IMR-90 (cell line): ENCODE data around the gene POLR2F. TPM values are rescaled to one million over a fixed set of nuclear protein-coding genes. Genes with fewer than 3 reads are reported as not detected.

Experiments
- ATAC-seq: fragments of 200-7000 bp; cut with Tn5 transposase; 2 replicates; pipeline ENCODE4 v1.9.1; 2020; ENCODE audit warnings: low read depth, mild to moderate bottlenecking, moderate library complexity
- BruUV-seq: library from RNA; stranded (reverse); fragments of 400-500 nt; replicated peaks from 2 replicates; lab custom pipeline; 2021; lab: Mats Ljungman, UMichigan
- CTCF ChIA-PET: fragments of 300-600 bp; formaldehyde crosslinking; extraction: SDS; loops from one replicate; lab custom pipeline; 2021; ENCODE audit warnings: antibody characterized with exemption; lab: Yijun Ruan, JAX
- POLR2A ChIA-PET: fragments of 300-600 bp; sonication (Branson Sonifier 250); formaldehyde crosslinking; loops from one replicate; lab custom pipeline; 2022; ENCODE audit warnings: antibody characterized with exemption; ENCODE audit not compliant: unreplicated experiment; lab: Charles Lee
- DNase-seq: peaks from one replicate; pipeline ENCODE4 v3.0.0; 2013
- H2AFZ ChIP-seq: replicated peaks from 2 replicates; pipeline ENCODE3; 2013; ENCODE audit warnings: low read length, mild to moderate bottlenecking; ENCODE audit not compliant: poor library complexity
- H2AK5ac ChIP-seq: 2 replicates; pipeline ENCODE4 v1.6.1; 2013; ENCODE audit warnings: low read depth, low read length, inconsistent platforms
- H2AK9ac ChIP-seq: replicated peaks from 2 replicates; pipeline ENCODE3; 2013; ENCODE audit warnings: mild to moderate bottlenecking, low read depth, low read length, moderate library complexity; ENCODE audit not compliant: poor library complexity
- H2BK120ac ChIP-seq: 2 replicates; pipeline ENCODE4 v1.6.1; 2013; ENCODE audit warnings: low read depth, low read length, inconsistent platforms
- H2BK15ac ChIP-seq: 3 replicates; pipeline ENCODE4 v1.6.1; 2013; ENCODE audit warnings: low read depth, low read length, inconsistent platforms
- H2BK20ac ChIP-seq: 2 replicates; pipeline ENCODE4 v1.6.1; 2013; ENCODE audit warnings: low read depth, mild to moderate bottlenecking, inconsistent platforms, low read length, moderate library complexity
- H2BK5ac ChIP-seq: 2 replicates; pipeline ENCODE4 v1.6.1; 2013; ENCODE audit warnings: mild to moderate bottlenecking, low read depth, low read length, inconsistent platforms; ENCODE audit not compliant: poor library complexity, severe bottlenecking
- H3K14ac ChIP-seq: replicated peaks from 2 replicates; pipeline ENCODE4 v1.6.1; 2013; ENCODE audit warnings: low read depth, low read length, inconsistent platforms
- H3K18ac ChIP-seq: 2 replicates; pipeline ENCODE4 v1.6.1; 2013; ENCODE audit warnings: low read depth, low read length, control low read depth
- H3K23ac ChIP-seq: 2 replicates; pipeline ENCODE4 v1.6.1; 2013; ENCODE audit warnings: low read depth, low read length, inconsistent platforms
- H3K27ac ChIP-seq: 2 replicates; pipeline ENCODE4 v1.5.1; 2013; ENCODE audit warnings: mild to moderate bottlenecking, control low read depth, low read length; ENCODE audit not compliant: insufficient read depth
- H3K27me3 ChIP-seq: 2 replicates; pipeline ENCODE4 v1.6.1; 2013; ENCODE audit warnings: low read length; ENCODE audit not compliant: control insufficient read depth, insufficient read depth
- H3K36me3 ChIP-seq: 2 replicates; pipeline ENCODE4 v1.6.1; 2013; ENCODE audit warnings: low read length, mixed read lengths; ENCODE audit not compliant: control insufficient read depth, insufficient read depth
- H3K4ac ChIP-seq: 2 replicates; pipeline ENCODE4 v1.6.1; 2013; ENCODE audit warnings: low read depth, low read length, inconsistent platforms
- H3K4me1 ChIP-seq: 2 replicates; pipeline ENCODE4 v1.6.1; 2013; ENCODE audit warnings: low read length, mixed read lengths; ENCODE audit not compliant: control insufficient read depth, insufficient read depth
- H3K4me2 ChIP-seq: 2 replicates; pipeline ENCODE4 v1.6.1; 2013; ENCODE audit warnings: low read depth, mild to moderate bottlenecking, control low read depth, low read length, moderate library complexity
- H3K4me3 ChIP-seq: 2 replicates; pipeline ENCODE4 v1.5.1; 2013; ENCODE audit warnings: low read depth, mild to moderate bottlenecking, control low read depth, low read length, moderate library complexity; ENCODE audit not compliant: insufficient read depth
- H3K56ac ChIP-seq: 2 replicates; pipeline ENCODE4 v1.6.1; 2013; ENCODE audit warnings: low read length, inconsistent platforms; ENCODE audit not compliant: insufficient read depth; ENCODE audit errors: extremely low read depth
- H3K79me1 ChIP-seq, 2 experiments: 2 replicates each; pipeline ENCODE4 v1.6.1; 2013; ENCODE audit warnings: low read length in 2 of 2, inconsistent platforms in 1 of 2, low read depth in 1 of 2
- H3K9ac ChIP-seq: 2 replicates; pipeline ENCODE4 v1.6.1; 2013; ENCODE audit warnings: low read depth, low read length, control low read depth
- H3K9me1 ChIP-seq: 2 replicates; pipeline ENCODE4 v1.6.1; 2013; ENCODE audit warnings: low read length, inconsistent platforms; ENCODE audit not compliant: insufficient read depth
- H3K9me3 ChIP-seq: 2 replicates; pipeline ENCODE4 v1.6.1; 2013; ENCODE audit warnings: low read length; ENCODE audit not compliant: control insufficient read depth, insufficient read depth
- H4K20me1 ChIP-seq: 2 replicates; pipeline ENCODE4 v1.6.1; 2013; ENCODE audit warnings: low read length, inconsistent platforms; ENCODE audit not compliant: insufficient read depth
- H4K5ac ChIP-seq: 2 replicates; pipeline ENCODE4 v1.6.1; 2013; ENCODE audit warnings: mild to moderate bottlenecking, low read depth, low read length, control low read depth
- H4K8ac ChIP-seq, 2 experiments: 2 replicates each; pipeline ENCODE4 v1.6.1; 2013; ENCODE audit warnings: low read depth in 2 of 2, low read length in 2 of 2, control low read depth in 1 of 2, inconsistent platforms in 1 of 2
- H4K91ac ChIP-seq: 2 replicates; pipeline ENCODE4 v1.6.1; 2013; ENCODE audit warnings: low read depth, low read length, inconsistent platforms; ENCODE audit not compliant: insufficient read depth
- BHLHE40 ChIP-seq: fragments of 150-350 bp; IDR thresholded peaks from 2 replicates; pipeline ENCODE4 v1.6.1; 2016; ENCODE audit warnings: mild to moderate bottlenecking, low read depth, low read length
- MAZ ChIP-seq: IDR thresholded peaks from 2 replicates; pipeline ENCODE4 v1.6.1; 2012; ENCODE audit warnings: low read depth, mild to moderate bottlenecking, low read length, improper control_type of control experiment, moderate library complexity, borderline replicate concordance
- POLR2A ChIP-seq: IDR thresholded peaks from 2 replicates; pipeline ENCODE4 v1.6.1; 2012; ENCODE audit warnings: mild to moderate bottlenecking, low read depth, low read length
- WGBS, 2 experiments: methylation state at CpG; one replicate each; pipeline versions ENCODE4 v1.1.5 to v1.1.7; 2013; ENCODE audit warnings: missing lambda C conversion rate in 2 of 2; ENCODE audit not compliant: insufficient read length in 1 of 2; ENCODE audit errors: extremely low coverage in 2 of 2; 5-methylcytosine and 5-hydroxymethylcytosine counted together
- dilution Hi-C: fragments of 300-500 bp; cut with HindIII; formaldehyde crosslinking; loops from one replicate; pipeline ENCODE4 v1.14.3; 2018; ENCODE audit warnings: low sequenced_read_pairs; ENCODE audit not compliant: unreplicated experiment
- in situ Hi-C: fragments of 300-500 bp; cut with MboI; formaldehyde crosslinking; loops from 3 replicates; pipeline ENCODE4 v1.14.3; 2019; ENCODE audit warnings: low sequenced_read_pairs, inconsistent platforms, mixed read lengths
- intact Hi-C: fragments of 100-400 bp; cut with micrococcal nuclease; formaldehyde crosslinking; loops from 2 replicates; pipeline ENCODE4 v1.10.0; 2022
- polyA plus RNA-seq, 3 experiments: library from polyadenylated mRNA; depleted of rRNA; stranded (reverse); fragments of >200 nt; gene quantifications; 2 replicates each; pipeline ENCODE4 v1.2.3, GENCODE V29; 2012; ENCODE audit warnings: low replicate concordance in 1 of 3
- total RNA-seq: library from RNA; depleted of rRNA; stranded (reverse); fragments of >200 nt; gene quantifications from 2 replicates; pipeline ENCODE4 v1.2.3, GENCODE V29; 2012
- TF ChIP-seq, protein P1 (sequence below): conservative IDR thresholded peaks from 2 replicates; pipeline ENCODE4 v1.5.1; 2012; ENCODE audit warnings: mild to moderate bottlenecking, low read depth, low read length, improper control_type of control experiment
- TF ChIP-seq, protein P2 (sequence below): fragments of 150-350 bp; IDR thresholded peaks from 2 replicates; pipeline ENCODE4 v1.6.1; 2017; ENCODE audit warnings: mild to moderate bottlenecking, antibody characterized with exemption, low read length, low read depth
- TF ChIP-seq, protein P3 (sequence below): fragments of 150-350 bp; IDR thresholded peaks from 2 replicates; pipeline ENCODE4 v1.6.1; 2016; ENCODE audit warnings: low read depth, mild to moderate bottlenecking, low read length, moderate library complexity, borderline replicate concordance

The POLR2F gene
- total and polyA plus RNA-seq, 2 of the 4 experiments (the other 2 are of a cell fraction): 26.0 to 147 TPM

DNA sequence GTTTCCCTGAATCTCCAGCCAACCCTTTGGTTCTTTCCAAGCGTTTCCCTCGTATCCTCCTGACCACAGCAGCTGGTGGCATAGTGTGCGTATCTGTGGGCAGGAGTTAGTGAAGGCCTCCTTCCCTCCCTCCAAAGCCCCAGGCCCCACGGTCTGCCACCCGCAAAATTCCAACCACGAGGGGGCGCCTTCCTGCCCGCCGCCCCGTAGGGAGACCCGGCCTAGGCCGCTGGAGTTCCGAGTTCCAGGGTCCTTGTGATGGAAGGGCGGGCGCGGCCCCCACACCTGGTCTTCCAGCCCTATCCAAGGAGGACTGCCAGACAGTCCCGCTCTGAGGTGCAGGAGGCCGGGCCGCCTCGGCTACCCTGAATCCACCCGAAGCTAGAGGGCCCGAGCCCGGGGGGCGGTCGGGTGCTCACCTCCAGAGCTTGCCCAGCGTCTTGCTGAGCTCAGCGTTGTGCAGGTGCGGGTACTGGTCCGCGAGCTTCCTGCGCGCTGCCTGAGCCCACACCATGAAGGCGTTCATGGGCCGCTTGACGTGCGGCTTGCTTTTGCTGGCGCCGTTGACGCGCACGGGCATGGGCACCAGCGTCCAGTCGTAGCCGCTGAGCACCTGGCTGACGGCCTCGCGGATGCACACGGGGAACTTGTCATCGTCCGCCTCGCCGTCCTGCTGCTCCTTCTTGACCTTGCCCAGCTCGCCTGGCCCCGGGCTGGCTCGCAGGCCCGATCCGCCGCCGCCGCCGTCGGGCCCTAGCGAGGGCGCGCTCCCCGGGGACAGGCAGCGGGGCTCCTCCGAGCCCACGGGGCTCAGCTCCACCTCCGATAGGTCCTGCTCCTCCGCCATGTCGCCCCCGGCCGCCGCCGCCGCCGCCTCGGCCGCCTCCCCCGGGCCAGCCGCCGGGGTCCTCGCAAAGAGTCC is 29.7 kb downstream of the POLR2F start:
- Histone ChIP-seq H2AK5ac (no peak overlapping the region), H3K9me3 (no peaks in the 10 kb centered on the region), H3K36me3 (no peaks in the 10 kb centered on the region), H4K20me1 (no peaks in the 10 kb centered on the region), H3K4me3 (no peak overlapping the region), H3K56ac (no peak overlapping the region), H3K79me1 (no peaks in the 10 kb centered on the region), H3K4ac (no peak overlapping the region), H3K4me1 (no peaks in the 10 kb centered on the region), H2BK20ac (no peak overlapping the region), H2BK15ac (no peak overlapping the region), H4K5ac (no peak overlapping the region), H2BK5ac (no peak overlapping the region), H4K8ac (no peak overlapping the region), H4K91ac (no peak overlapping the region), H2AFZ (peak overlapping the region; percentile 32), H3K18ac (no peak overlapping the region), H2BK120ac (no peak overlapping the region), H3K27me3 (no peaks in the 10 kb centered on the region), H3K9me1 (no peaks in the 10 kb centered on the region; the same call in 1 of the 2 replicates), H3K14ac (no peak overlapping the region), H2AK9ac (no peak overlapping the region), H3K4me2 (no peak overlapping the region), H3K27ac (no peak overlapping the region), H3K9ac (no peak overlapping the region), H3K23ac (no peak overlapping the region)
- TF ChIP-seq MAZ (no peak), POLR2A (no peak), BHLHE40 (no peak)
- TF ChIP-seq, protein P1, sequence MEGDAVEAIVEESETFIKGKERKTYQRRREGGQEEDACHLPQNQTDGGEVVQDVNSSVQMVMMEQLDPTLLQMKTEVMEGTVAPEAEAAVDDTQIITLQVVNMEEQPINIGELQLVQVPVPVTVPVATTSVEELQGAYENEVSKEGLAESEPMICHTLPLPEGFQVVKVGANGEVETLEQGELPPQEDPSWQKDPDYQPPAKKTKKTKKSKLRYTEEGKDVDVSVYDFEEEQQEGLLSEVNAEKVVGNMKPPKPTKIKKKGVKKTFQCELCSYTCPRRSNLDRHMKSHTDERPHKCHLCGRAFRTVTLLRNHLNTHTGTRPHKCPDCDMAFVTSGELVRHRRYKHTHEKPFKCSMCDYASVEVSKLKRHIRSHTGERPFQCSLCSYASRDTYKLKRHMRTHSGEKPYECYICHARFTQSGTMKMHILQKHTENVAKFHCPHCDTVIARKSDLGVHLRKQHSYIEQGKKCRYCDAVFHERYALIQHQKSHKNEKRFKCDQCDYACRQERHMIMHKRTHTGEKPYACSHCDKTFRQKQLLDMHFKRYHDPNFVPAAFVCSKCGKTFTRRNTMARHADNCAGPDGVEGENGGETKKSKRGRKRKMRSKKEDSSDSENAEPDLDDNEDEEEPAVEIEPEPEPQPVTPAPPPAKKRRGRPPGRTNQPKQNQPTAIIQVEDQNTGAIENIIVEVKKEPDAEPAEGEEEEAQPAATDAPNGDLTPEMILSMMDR: 0 out of 2 replicates have a peak, but pooled peaks have one; percentile 17
- TF ChIP-seq, protein P2, sequence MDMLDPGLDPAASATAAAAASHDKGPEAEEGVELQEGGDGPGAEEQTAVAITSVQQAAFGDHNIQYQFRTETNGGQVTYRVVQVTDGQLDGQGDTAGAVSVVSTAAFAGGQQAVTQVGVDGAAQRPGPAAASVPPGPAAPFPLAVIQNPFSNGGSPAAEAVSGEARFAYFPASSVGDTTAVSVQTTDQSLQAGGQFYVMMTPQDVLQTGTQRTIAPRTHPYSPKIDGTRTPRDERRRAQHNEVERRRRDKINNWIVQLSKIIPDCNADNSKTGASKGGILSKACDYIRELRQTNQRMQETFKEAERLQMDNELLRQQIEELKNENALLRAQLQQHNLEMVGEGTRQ: no peak
- TF ChIP-seq, protein P3, sequence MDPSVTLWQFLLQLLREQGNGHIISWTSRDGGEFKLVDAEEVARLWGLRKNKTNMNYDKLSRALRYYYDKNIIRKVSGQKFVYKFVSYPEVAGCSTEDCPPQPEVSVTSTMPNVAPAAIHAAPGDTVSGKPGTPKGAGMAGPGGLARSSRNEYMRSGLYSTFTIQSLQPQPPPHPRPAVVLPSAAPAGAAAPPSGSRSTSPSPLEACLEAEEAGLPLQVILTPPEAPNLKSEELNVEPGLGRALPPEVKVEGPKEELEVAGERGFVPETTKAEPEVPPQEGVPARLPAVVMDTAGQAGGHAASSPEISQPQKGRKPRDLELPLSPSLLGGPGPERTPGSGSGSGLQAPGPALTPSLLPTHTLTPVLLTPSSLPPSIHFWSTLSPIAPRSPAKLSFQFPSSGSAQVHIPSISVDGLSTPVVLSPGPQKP: no peak
- POLR2A ChIA-PET: no interaction called here
- intact Hi-C loops: no loop called here
- in situ Hi-C loops: no loop called here
- DNase-seq (no peak), ATAC-seq (no peak)
- BruUV-seq: no TSS peak
- whole genome bisulfite sequencing, 2 experiments: 45% methylated on average over 45 of the region's 84 CpGs; no CpG with 5 or more reads in 1 of the 2 experiments
- dilution Hi-C loops: no loop called here
- CTCF ChIA-PET: no interaction called here
